HG03039 (cell line): ENCODE results near the gene MED27.

ENCODE experiments used
- ATAC-seq: cut with Tn5 transposase; IDR thresholded peaks from one replicate; pipeline ENCODE4 v1.9.1; 2021; ENCODE audit warnings: mild to moderate bottlenecking, moderate library complexity; ENCODE audit not compliant: unreplicated experiment

MED27 gene

GRCh38 chr9:132079391-132080091 is at the start of gene MED27:
TSS of gene MED27 (minus strand) at chr9:132079867. CDS start at chr9:132079844, 23 bp downstream.
- peak; percentile 81 for ATAC-seq

GRCh38 chr9:132127888-132128534 is 48.3 kb upstream of the MED27 start:
- no peak for ATAC-seq

GRCh38 chr9:132126680-132127236 is 47.1 kb upstream of the MED27 start:
- no peak for ATAC-seq

GRCh38 chr9:132125944-132126679 is 46.4 kb upstream of the MED27 start:
- ATAC-seq = no peak

GRCh38 chr9:132125361-132125760 is 45.7 kb upstream of the MED27 start:
- ATAC-seq = no peak

- no peak for ATAC-seq
Observed at GRCh38 chr9:132124800-132125199, 45.1 kb upstream of the MED27 start.

- ATAC-seq = no peak
Observed at GRCh38 chr9:132121021-132121420, 41.4 kb upstream of the MED27 start.

GRCh38 chr9:132117694-132118093 is 38.0 kb upstream of the MED27 start:
- no peak for ATAC-seq

GRCh38 chr9:132116583-132116982 is 36.9 kb upstream of the MED27 start:
- no peak for ATAC-seq

- no peak for ATAC-seq
Observed at GRCh38 chr9:132114102-132114707, 34.5 kb upstream of the MED27 start.

- ATAC-seq = no peak
Observed at GRCh38 chr9:132109291-132109690, 29.6 kb upstream of the MED27 start.

GRCh38 chr9:132108728-132109127 is 29.1 kb upstream of the MED27 start:
- no peak for ATAC-seq

GRCh38 chr9:132099741-132100407 is 20.2 kb upstream of the MED27 start:
- no peak for ATAC-seq

- ATAC-seq = no peak
Observed at GRCh38 chr9:132099167-132099566, 19.5 kb upstream of the MED27 start.

- ATAC-seq = no peak
Observed at GRCh38 chr9:132094314-132094791, 14.7 kb upstream of the MED27 start.

GRCh38 chr9:132090771-132091170 is 11.1 kb upstream of the MED27 start:
- no peak for ATAC-seq

GRCh38 chr9:132087438-132088030 is 7.9 kb upstream of the MED27 start:
- ATAC-seq = no peak

GRCh38 chr9:132082188-132082587 is 2.5 kb upstream of the MED27 start:
- no peak for ATAC-seq

- no peak for ATAC-seq
Observed at GRCh38 chr9:132078699-132079356, 839 bp downstream of the MED27 start.
